Duodenal mucosa (tissue), 2 donors: Measurements from ENCODE around the gene MIS18A.

Experiments used
- H3K27ac ChIP-seq: one replicate; pipeline ENCODE4 v1.7.0; 2013; ENCODE audit warnings: low read depth, low read length
- H3K27me3 ChIP-seq, 2 donors: one replicate each; pipeline ENCODE4 v1.7.0; 2013; ENCODE audit warnings: low read length in 2 of 2, control low read depth in 1 of 2; ENCODE audit not compliant: insufficient read depth in 2 of 2, control insufficient read depth in 1 of 2
- H3K36me3 ChIP-seq, 2 donors: one replicate each; pipeline ENCODE4 v1.7.0; 2013; ENCODE audit warnings: low read length in 2 of 2, control low read depth in 1 of 2; ENCODE audit not compliant: insufficient read depth in 2 of 2, control insufficient read depth in 1 of 2
- H3K4me1 ChIP-seq, 2 donors: one replicate each; pipeline ENCODE4 v1.7.0; 2013; ENCODE audit warnings: low read length in 2 of 2, control low read depth in 1 of 2; ENCODE audit not compliant: insufficient read depth in 2 of 2, control insufficient read depth in 1 of 2
- H3K4me3 ChIP-seq, 2 donors: one replicate each; pipeline ENCODE4 v1.7.0; 2013; ENCODE audit warnings: low read length in 2 of 2, low read depth in 1 of 2
- H3K9ac ChIP-seq, 2 donors: one replicate each; pipeline ENCODE4 v1.7.0; 2013; ENCODE audit warnings: low read length in 2 of 2, low read depth in 1 of 2
- H3K9me3 ChIP-seq, 2 donors: one replicate each; pipeline ENCODE4 v1.7.0; 2013; ENCODE audit warnings: low read length in 2 of 2, control low read depth in 1 of 2; ENCODE audit not compliant: control insufficient read depth in 1 of 2

The MIS18A gene

DNA sequence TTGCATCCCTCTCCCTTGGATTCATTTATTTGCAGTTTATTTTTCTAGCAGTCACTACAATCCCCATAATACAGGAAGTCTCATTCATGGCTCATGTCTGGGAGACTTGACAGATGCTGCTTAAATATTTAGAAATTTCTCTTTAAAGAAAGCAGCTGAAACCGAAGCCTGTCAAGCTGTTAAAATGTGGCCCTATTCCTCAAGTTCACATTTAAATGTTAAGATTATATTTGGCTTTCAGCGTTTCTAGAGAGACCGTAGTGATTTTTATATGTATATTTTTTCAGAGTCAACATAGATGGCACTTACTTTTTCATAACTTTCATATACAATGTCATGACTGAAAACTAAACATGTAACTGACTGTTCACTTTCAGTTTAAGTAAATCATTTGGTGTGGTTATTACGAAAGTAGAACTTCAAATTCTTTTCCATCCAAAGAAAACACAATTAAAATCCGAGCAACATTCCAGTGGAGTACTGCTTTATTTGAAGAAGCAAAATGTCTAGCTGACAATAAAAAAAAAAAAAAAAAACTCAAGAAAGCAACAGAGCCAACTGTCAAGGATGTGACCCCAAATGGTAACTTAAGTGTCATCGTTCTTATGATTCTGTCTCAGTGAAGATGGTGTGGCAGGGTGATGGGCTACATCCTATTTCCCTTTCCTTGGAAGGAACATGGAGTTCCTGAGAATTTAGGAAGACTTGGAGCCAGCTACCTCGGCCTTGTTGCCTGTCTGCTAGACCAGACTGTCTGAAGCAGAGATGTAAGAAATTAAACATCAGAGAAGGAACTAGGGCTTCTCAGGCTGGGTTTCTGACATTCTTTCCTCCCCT, 37.8 kb downstream of the MIS18A start:
- Histone ChIP-seq H3K36me3 (no peaks in the 10 kb centered on the region), H3K9me3 (no peaks in the 10 kb centered on the region), H3K4me3 (no peak overlapping the region), H3K9ac (no peak overlapping the region), H3K4me1 (no peaks in the 10 kb centered on the region), H3K27ac (no peak overlapping the region), H3K27me3 (no peaks in the 10 kb centered on the region)

- no peaks in the 10 kb centered on the region for H3K36me3 ChIP-seq
- no peak overlapping the region for H3K9ac ChIP-seq
- H3K27me3 ChIP-seq = no peaks in the 10 kb centered on the region
- H3K27ac ChIP-seq = no peak overlapping the region
- H3K4me1 ChIP-seq = no peaks in the 10 kb centered on the region
- no peak overlapping the region for H3K4me3 ChIP-seq
- H3K9me3 ChIP-seq = no peaks in the 10 kb centered on the region
These were observed 39.3 kb downstream of the MIS18A start for GRCh38 chr21:32239551-32239950.

DNA sequence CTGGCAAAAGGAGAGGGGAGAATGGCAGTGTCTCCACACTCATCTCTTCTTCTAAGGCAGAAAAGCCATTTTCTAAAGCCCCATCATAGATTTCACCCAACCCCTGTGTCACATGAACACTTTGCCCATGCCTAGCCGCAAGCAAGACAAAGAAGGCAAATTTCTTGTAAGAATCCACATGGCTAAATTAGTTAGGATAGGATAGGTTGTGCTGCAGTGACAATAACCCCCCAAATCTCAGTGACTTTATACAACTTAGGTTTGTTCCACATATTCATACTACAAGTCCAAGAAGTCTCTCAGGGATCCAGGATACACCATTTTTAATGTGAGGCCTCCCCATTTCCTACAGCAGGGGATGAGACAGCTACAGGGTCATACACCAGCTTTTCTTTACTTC, 40.8 kb downstream of the MIS18A start:
- H3K9me3 ChIP-seq = no peaks in the 10 kb centered on the region
- no peak overlapping the region for H3K27ac ChIP-seq
- no peak overlapping the region for H3K4me3 ChIP-seq
- no peaks in the 10 kb centered on the region for H3K36me3 ChIP-seq
- no peaks in the 10 kb centered on the region for H3K4me1 ChIP-seq
- H3K9ac ChIP-seq = no peak overlapping the region
- H3K27me3 ChIP-seq = no peaks in the 10 kb centered on the region

GRCh38 chr21:32237021-32237420, 41.8 kb downstream of the MIS18A start:
- H3K27me3 ChIP-seq = no peaks in the 10 kb centered on the region
- no peaks in the 10 kb centered on the region for H3K4me1 ChIP-seq
- H3K36me3 ChIP-seq = no peaks in the 10 kb centered on the region
- H3K27ac ChIP-seq = no peak overlapping the region
- no peak overlapping the region for H3K4me3 ChIP-seq
- H3K9me3 ChIP-seq = no peaks in the 10 kb centered on the region
- no peak overlapping the region for H3K9ac ChIP-seq

GRCh38 chr21:32233722-32234301, 45.0 kb downstream of the MIS18A start:
- Histone ChIP-seq H3K4me3 (no peak overlapping the region), H3K27ac (no peak overlapping the region), H3K4me1 (no peaks in the 10 kb centered on the region), H3K9me3 (no peaks in the 10 kb centered on the region), H3K27me3 (no peaks in the 10 kb centered on the region), H3K36me3 (no peaks in the 10 kb centered on the region), H3K9ac (no peak overlapping the region)

- Histone ChIP-seq H3K36me3 (no peaks in the 10 kb centered on the region), H3K27me3 (no peaks in the 10 kb centered on the region), H3K9me3 (no peaks in the 10 kb centered on the region), H3K9ac (no peak overlapping the region), H3K4me3 (no peak overlapping the region), H3K4me1 (no peaks in the 10 kb centered on the region), H3K27ac (no peak overlapping the region)
These were observed 45.7 kb downstream of the MIS18A start for GRCh38 chr21:32233055-32233546.

DNA sequence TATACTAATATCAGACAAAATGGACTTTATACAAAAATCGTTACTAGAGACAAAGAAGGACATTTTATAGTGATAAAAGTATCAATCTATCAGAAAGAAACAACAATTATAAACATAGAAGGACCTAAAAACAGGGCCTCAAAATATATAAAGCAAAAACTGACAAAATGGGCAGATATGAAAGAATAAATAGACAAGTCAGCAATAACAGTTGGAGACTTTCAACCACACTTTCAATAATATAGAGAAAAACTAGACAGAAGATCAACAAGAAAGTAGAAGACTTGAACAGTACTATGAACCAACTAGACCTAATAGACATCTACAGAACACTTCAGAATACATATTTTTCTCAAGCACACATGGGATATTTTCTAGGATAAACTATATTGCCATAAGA, 52.4 kb downstream of the MIS18A start:
- Histone ChIP-seq H3K4me3 (no peak overlapping the region), H3K27me3 (no peaks in the 10 kb centered on the region), H3K27ac (no peak overlapping the region)

More for the DNA sequence above, 52.4 kb downstream of the MIS18A start:
- Histone ChIP-seq H3K9me3 (no peaks in the 10 kb centered on the region), H3K9ac (no peak overlapping the region), H3K4me1 (no peaks in the 10 kb centered on the region), H3K36me3 (no peaks in the 10 kb centered on the region)
